SK-N-DZ (cell line): ENCODE measurements around the gene CMTR2.

Source experiments
- DNase-seq: peaks from one replicate; pipeline ENCODE4 v3.0.0-alpha.2; 2015; ENCODE audit warnings: low spot score

Gene CMTR2

GRCh38 chr16:71276589-71277334, 12.4 kb downstream of the CMTR2 start:
- no peak for DNase-seq

DNA sequence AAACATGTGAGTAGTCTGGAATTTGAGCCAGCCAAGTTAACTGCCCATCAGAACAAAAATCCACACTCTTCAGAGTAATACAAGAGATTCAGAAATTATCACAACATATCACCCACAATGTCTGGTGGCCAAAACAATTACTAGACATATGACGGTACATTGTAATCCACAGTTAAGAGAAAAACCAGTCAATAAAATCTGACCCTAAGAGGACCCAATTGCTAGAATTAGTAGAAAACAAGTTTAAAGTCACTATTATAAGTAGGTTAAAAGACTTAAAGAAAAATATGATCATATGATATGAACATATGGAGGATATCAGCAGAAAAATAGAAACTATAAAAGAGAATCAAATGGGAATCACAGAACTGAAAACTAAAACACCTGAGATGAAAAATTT, 15.8 kb downstream of the CMTR2 start:
- no peak for DNase-seq

DNA sequence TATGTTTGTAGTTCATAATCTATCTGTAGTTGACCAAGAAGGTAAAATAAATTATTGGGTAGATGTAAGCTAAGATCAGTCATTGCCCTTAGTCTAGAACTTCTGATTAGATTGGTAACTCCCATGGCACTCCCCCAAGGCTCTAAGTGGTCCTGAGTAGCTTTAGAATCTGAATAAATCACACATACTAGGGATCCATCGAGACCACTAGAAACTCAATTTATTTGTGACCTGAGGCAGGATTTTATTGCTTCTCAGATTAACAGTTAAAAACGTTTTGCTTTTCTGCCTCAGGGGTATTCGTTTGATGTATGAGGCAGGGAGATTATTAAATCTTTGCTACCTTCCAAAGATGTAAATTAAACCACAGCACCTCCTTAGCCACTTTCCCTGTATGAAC, 24.9 kb downstream of the CMTR2 start:
- no peak for DNase-seq

DNA sequence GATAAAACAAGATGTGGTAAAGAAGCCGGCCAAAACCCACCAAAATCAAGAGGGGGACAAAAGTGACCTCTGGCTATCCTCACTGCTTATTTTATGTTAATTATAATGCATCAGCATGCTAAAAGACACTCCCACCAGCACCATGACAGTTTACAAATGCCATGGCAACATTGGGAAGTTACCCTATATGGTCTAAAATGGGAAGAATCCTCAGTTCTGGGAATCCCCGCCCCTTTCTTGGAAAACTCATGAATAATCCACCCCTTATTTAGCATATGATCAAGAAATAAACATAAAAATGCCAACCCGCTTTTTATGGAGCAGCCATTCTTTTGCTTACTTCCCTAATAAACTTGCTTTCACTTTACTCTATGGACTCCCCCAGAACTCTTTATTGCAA, 25.6 kb downstream of the CMTR2 start:
- no peak for DNase-seq

DNA sequence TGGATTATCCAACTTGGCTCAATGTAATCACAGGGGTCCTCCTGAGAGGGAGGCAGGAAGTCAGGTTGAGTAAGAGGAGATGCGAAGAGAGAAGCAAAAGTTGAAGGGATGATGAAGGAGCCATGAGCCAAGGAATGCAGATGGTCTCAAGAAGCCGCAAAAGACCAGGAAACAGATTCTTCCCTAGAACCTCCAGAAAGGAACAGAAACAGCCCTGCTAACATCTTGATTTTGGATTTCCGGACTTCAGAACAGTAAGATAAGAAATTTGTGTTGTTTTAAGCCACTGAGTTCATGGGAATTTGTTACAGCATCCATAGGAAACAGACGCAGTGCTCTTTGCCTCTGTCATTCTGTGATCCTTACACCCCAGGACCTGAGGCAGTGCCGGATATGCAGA, 26.8 kb downstream of the CMTR2 start:
- no peak for DNase-seq

GRCh38 chr16:71260995-71261394, 28.2 kb downstream of the CMTR2 start:
- DNase-seq = no peak

DNA sequence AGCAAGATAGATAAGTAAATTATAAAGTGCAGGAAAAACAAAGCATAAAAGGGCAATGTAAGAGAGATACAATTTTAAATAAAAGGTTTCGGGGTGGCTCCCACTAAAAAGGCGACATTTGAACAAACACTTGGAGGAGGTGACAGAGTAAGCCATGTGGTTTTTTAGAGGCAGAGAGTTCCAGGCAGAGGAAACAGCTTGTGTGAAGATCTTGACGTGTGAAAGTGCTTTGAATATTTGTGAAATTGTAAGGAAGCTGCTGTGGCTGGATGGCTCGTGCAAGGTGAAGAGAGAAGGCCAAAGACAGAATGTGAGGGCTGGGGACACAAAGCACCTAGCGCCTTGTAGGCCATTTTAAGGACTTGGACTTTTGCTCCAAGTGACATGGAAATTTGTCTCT, 30.1 kb downstream of the CMTR2 start:
- DNase-seq = no peak

DNA sequence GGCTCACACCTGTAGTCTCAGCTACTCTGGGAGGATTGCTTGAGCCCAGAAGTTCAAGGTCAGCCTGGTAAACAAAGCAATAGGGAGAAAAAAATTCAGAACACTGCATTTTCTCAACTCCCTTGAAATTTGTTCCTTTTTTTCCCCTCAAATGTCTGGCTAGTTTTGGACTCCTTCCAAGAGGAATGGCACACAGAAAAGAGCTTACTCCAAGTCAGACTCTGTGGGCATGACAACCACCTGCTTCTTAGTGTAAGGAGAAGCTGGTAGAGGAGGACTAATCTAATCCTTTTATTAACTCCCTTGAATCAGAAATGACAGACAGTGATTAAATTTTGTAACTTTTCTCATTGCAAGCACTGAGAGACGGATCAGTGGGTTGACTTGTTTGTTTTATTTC, 30.8 kb downstream of the CMTR2 start:
- DNase-seq = no peak

DNA sequence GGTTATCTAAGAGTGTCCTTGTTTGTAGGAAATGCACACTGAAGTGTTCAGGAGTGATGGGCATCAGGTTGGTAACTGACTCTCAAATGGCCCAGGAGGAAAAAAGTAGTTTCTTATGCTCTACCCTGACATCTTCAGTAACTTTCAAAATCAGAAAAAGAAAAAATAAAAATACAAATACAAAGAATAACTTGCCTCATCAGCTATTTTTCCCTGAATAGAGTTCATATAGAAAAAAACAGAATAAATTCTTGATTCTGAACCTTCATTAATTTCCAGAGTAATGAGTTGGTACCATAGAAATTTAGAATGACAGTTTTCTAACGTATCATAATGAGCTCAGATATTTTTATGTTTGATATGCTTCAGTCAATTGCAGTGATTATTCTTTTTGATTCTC, 31.4 kb downstream of the CMTR2 start:
- DNase-seq = no peak

DNA sequence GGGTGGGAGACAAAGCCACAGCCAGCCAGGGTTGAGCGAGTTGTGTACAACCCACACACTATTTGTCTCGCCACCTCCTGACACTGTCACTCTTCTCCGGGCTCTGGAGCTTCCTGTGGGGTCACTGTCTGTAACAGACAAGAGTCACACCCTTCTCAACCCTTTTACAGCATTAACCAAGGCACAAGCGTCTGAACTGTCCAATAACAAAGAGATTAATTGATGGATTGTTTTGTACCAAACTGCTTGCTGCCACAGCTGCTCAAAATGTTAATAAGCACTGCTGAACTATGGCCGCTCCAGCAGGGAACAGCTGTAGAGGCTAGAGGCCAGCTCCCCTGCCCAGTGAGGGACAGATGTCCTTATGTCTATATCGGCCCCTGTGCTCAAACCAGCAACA, 33.5 kb downstream of the CMTR2 start:
- no peak for DNase-seq

GRCh38 chr16:71254832-71255525, 34.2 kb downstream of the CMTR2 start:
- DNase-seq = no peak

- DNase-seq = no peak
Measured at GRCh38 chr16:71250461-71251235, 38.6 kb downstream of the CMTR2 start.

GRCh38 chr16:71249399-71249798, 39.8 kb downstream of the CMTR2 start:
- no peak for DNase-seq

- DNase-seq = no peak
Measured at GRCh38 chr16:71247478-71247877, 41.7 kb downstream of the CMTR2 start.

- no peak for DNase-seq
Measured at GRCh38 chr16:71246309-71246708, 42.9 kb downstream of the CMTR2 start.

GRCh38 chr16:71244521-71244920, 44.7 kb downstream of the CMTR2 start:
- no peak for DNase-seq

GRCh38 chr16:71242601-71243000, 46.6 kb downstream of the CMTR2 start:
- no peak for DNase-seq

GRCh38 chr16:71242036-71242435, 47.2 kb downstream of the CMTR2 start:
- DNase-seq = no peak
